WTC11 (cell line): ENCODE results near the gene NLRP7. TPM values are rescaled to one million over a fixed set of nuclear protein-coding genes. Genes with fewer than 3 reads are reported as not detected.

Source experiments
- ATAC-seq: fragments of 200-7000 bp; cut with Tn5 transposase; 2 replicates; pipeline ENCODE4 v1.10.0; 2021; ENCODE audit warnings: mild to moderate bottlenecking, moderate library complexity
- CTCF ChIA-PET: fragments of 300-600 bp; sonication (Branson Sonifier 250); formaldehyde crosslinking; loops from one replicate; lab custom pipeline; 2021; ENCODE audit warnings: antibody characterized with exemption; lab: Charles Lee
- POLR2A ChIA-PET: fragments of 350-600 bp; sonication (Branson Sonifier 250); formaldehyde crosslinking; loops from one replicate; lab custom pipeline; 2021; ENCODE audit warnings: antibody characterized with exemption; lab: Charles Lee
- DNase-seq: peaks from one replicate; pipeline ENCODE4 v3.0.0; 2021; ENCODE audit warnings: low spot score
- H3K27ac Mint-ChIP-seq: 2 replicates; pipeline ENCODE4 v1.8.0; 2021; ENCODE audit warnings: mixed read lengths
- H3K27me3 Mint-ChIP-seq: 2 replicates; pipeline ENCODE4 v1.8.0; 2021; ENCODE audit warnings: low read depth, mild to moderate bottlenecking, moderate library complexity, mixed read lengths
- H3K36me3 Mint-ChIP-seq: 2 replicates; pipeline ENCODE4 v1.8.0; 2021; ENCODE audit warnings: mixed read lengths
- H3K4me1 Mint-ChIP-seq: 2 replicates; pipeline ENCODE4 v1.8.0; 2022; ENCODE audit warnings: mixed read lengths
- H3K4me3 Mint-ChIP-seq: 2 replicates; pipeline ENCODE4 v1.8.0; 2021; ENCODE audit warnings: mild to moderate bottlenecking, moderate library complexity, mixed read lengths
- H3K9me3 Mint-ChIP-seq: 2 replicates; pipeline ENCODE4 v1.8.0; 2021; ENCODE audit warnings: mixed read lengths
- ESRRA ChIP-seq: sonication (generic); formaldehyde crosslinking; IDR thresholded peaks from 2 replicates; pipeline ENCODE4 v1.8.1; 2022; ENCODE audit warnings: mild to moderate bottlenecking, missing genetic modification reagents, borderline replicate concordance
- FOXK1 ChIP-seq: sonication (generic); formaldehyde crosslinking; IDR thresholded peaks from 2 replicates; pipeline ENCODE4 v1.8.0; 2022; ENCODE audit warnings: mild to moderate bottlenecking, moderate library complexity, missing genetic modification reagents
- KAT7 ChIP-seq: sonication (generic); formaldehyde crosslinking; IDR thresholded peaks from 2 replicates; pipeline ENCODE4 v1.8.1; 2023; ENCODE audit warnings: missing genetic modification reagents, mild to moderate bottlenecking, borderline replicate concordance
- MYBL2 ChIP-seq: sonication (generic); formaldehyde crosslinking; IDR thresholded peaks from 2 replicates; pipeline ENCODE4 v1.8.1; 2023; ENCODE audit warnings: mild to moderate bottlenecking, moderate library complexity, missing genetic modification reagents
- NFYB ChIP-seq: sonication (generic); formaldehyde crosslinking; conservative IDR thresholded peaks from 2 replicates; pipeline ENCODE4 v1.8.0; 2022; ENCODE audit warnings: low read depth, missing genetic modification reagents
- NR3C1 ChIP-seq: sonication (generic); formaldehyde crosslinking; conservative IDR thresholded peaks from 2 replicates; pipeline ENCODE4 v1.8.1; 2023; ENCODE audit warnings: low read depth, mild to moderate bottlenecking, missing genetic modification reagents
- OVOL2 ChIP-seq: fragments of 250-450 bp; sonication (Bioruptor Pico); IDR thresholded peaks from 2 replicates; pipeline ENCODE4 v1.9.0; 2021; ENCODE audit warnings: mild to moderate bottlenecking, borderline replicate concordance
- SMAD4 ChIP-seq: sonication (generic); formaldehyde crosslinking; IDR thresholded peaks from 2 replicates; pipeline ENCODE4 v1.8.0; 2022; ENCODE audit warnings: mild to moderate bottlenecking, missing genetic modification reagents
- TEAD1 ChIP-seq: sonication (generic); formaldehyde crosslinking; IDR thresholded peaks from 2 replicates; pipeline ENCODE4 v1.8.0; 2022; ENCODE audit warnings: mild to moderate bottlenecking, missing genetic modification reagents
- TEAD4 ChIP-seq: sonication (generic); formaldehyde crosslinking; IDR thresholded peaks from 2 replicates; pipeline ENCODE4 v1.8.0; 2022; ENCODE audit warnings: mild to moderate bottlenecking, missing genetic modification reagents
- ZBTB21 ChIP-seq: sonication (generic); formaldehyde crosslinking; IDR thresholded peaks from 2 replicates; pipeline ENCODE4 v1.8.1; 2023; ENCODE audit warnings: mild to moderate bottlenecking, missing genetic modification reagents, borderline replicate concordance
- ZNF121 ChIP-seq: sonication (generic); formaldehyde crosslinking; IDR thresholded peaks from 2 replicates; pipeline ENCODE4 v1.8.0; 2023; ENCODE audit warnings: missing genetic modification reagents
- ZNF317 ChIP-seq: sonication (generic); formaldehyde crosslinking; IDR thresholded peaks from 2 replicates; pipeline ENCODE4 v1.8.1; 2023; ENCODE audit warnings: low read depth, mild to moderate bottlenecking, moderate library complexity, missing genetic modification reagents, borderline replicate concordance
- total RNA-seq: library from RNA; stranded (reverse); gene quantifications from 3 replicates; pipeline ENCODE4 v1.2.3, GENCODE V29; 2021
- TF ChIP-seq, protein P1 (sequence below): sonication (generic); formaldehyde crosslinking; conservative IDR thresholded peaks from 2 replicates; pipeline ENCODE4 v1.8.1; 2022; ENCODE audit warnings: mild to moderate bottlenecking, missing genetic modification reagents
- TF ChIP-seq, protein P2 (sequence below): fragments of 250-450 bp; sonication (Bioruptor Pico); IDR thresholded peaks from 2 replicates; pipeline ENCODE4 v1.9.0; 2021; ENCODE audit warnings: moderate library complexity, mild to moderate bottlenecking, inconsistent platforms, borderline replicate concordance
- TF ChIP-seq, protein P3 (sequence below): sonication (generic); formaldehyde crosslinking; IDR thresholded peaks from 2 replicates; pipeline ENCODE4 v1.8.1; 2022; ENCODE audit warnings: mild to moderate bottlenecking, moderate library complexity, missing genetic modification reagents
- TF ChIP-seq, protein P4 (sequence below): sonication (generic); formaldehyde crosslinking; IDR thresholded peaks from 2 replicates; pipeline ENCODE4 v1.8.0; 2022; ENCODE audit warnings: mild to moderate bottlenecking, missing genetic modification reagents
- TF ChIP-seq, protein P5 (sequence below): sonication (generic); formaldehyde crosslinking; IDR thresholded peaks from 2 replicates; pipeline ENCODE4 v1.8.1; 2022; ENCODE audit warnings: low read depth, mild to moderate bottlenecking, moderate library complexity, missing genetic modification reagents, borderline replicate concordance
- TF ChIP-seq, protein P6 (sequence below): sonication (generic); formaldehyde crosslinking; IDR thresholded peaks from 2 replicates; pipeline ENCODE4 v1.8.1; 2022; ENCODE audit warnings: mild to moderate bottlenecking, missing genetic modification reagents, moderate library complexity, borderline replicate concordance

NLRP7 gene
- total RNA-seq, 1 experiment from 2014 or later = 6.8 TPM

DNA sequence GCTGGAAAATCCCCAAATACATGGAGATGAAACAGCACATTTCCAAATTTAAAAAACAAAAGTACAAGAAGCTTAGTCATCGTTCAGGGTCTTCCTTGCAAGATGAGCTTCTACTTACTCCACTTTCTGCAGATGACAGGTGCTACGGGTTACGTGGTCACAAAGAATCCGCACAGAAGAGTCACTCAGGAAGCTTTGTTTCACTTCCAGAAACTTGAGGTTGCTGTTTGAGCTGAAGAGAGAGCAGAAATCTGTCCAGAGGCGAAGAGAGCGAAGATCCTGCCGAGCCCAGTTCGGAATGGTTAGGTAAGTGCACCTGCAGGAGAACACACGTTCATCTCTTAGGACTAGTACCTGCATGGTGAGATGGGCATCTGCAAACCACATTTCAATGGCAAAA, 9.4 kb downstream of the NLRP7 start:
- H3K4me1 Mint-ChIP-seq = peaks cover 9% of the 10 kb centered on the region

DNA sequence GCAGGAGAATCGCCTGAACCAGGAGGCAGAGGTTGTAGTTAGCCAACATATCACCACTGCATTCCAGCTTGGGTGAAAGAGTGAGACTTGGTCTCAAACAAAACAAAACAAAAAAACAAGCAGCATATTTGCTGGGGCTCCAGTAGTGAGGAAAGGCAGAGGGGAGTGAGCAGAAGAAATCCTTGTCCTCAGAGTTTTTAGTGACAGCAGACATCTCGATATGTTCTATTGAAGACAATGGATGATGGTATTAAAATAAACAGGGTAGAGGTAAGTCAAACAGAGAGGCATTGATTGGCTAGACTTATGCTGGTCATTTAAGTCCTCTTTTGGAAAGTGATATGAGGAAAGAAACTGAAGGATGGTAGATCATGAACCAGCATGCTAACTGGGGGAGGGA, 19.0 kb downstream of the NLRP7 start:
- TF ChIP-seq FOXK1 (no peak), ZNF317 (CRISPR knock-in tag) (peak; percentile 99)
- no peak overlapping the region for H3K27ac Mint-ChIP-seq
- ChIA-PET POLR2A (no interaction called here), CTCF (interaction anchor here (2.1 kb wide), 1 partner anchor 47 kb away, joined by 8 read pairs; no protein-coding TSS in a partner anchor)
- DNase-seq (no peak), ATAC-seq (no peak)
- H3K9me3 Mint-ChIP-seq = peaks cover 28% of the 10 kb centered on the region
- peaks cover 35% of the 10 kb centered on the region for H3K36me3 Mint-ChIP-seq
- peaks cover 9% of the 10 kb centered on the region for H3K27me3 Mint-ChIP-seq
- peaks cover 3% of the 10 kb centered on the region; the same call in 1 of the 2 replicates for H3K4me1 Mint-ChIP-seq
- no peak overlapping the region for H3K4me3 Mint-ChIP-seq

More for the DNA sequence above, 9.4 kb downstream of the NLRP7 start:
- H3K27me3 Mint-ChIP-seq = no peaks in the 10 kb centered on the region
- CTCF ChIA-PET = interaction anchor here (0.6 to 3.5 kb wide), 2 partner anchors 16 to 57 kb away, joined by 3 to 25 read pairs; no protein-coding TSS in a partner anchor
- POLR2A ChIA-PET = interaction anchor here (0.6 kb wide), 1 partner anchor 1093 kb away, joined by 4 read pairs; no protein-coding TSS in a partner anchor
- ATAC-seq (no peak), DNase-seq (no peak)
- peaks cover 5% of the 10 kb centered on the region; the same call in 1 of the 2 replicates for H3K36me3 Mint-ChIP-seq
- no peak overlapping the region for H3K27ac Mint-ChIP-seq
- no peaks in the 10 kb centered on the region for H3K9me3 Mint-ChIP-seq
- no peak overlapping the region for H3K4me3 Mint-ChIP-seq
- TF ChIP-seq ZNF121 (CRISPR knock-in tag) (no peak), SMAD4 (CRISPR knock-in tag) (no peak), ESRRA (no peak), MYBL2 (no peak)
- TF ChIP-seq, protein P1, sequence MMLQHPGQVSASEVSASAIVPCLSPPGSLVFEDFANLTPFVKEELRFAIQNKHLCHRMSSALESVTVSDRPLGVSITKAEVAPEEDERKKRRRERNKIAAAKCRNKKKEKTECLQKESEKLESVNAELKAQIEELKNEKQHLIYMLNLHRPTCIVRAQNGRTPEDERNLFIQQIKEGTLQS = no peak
- TF ChIP-seq, protein P2, sequence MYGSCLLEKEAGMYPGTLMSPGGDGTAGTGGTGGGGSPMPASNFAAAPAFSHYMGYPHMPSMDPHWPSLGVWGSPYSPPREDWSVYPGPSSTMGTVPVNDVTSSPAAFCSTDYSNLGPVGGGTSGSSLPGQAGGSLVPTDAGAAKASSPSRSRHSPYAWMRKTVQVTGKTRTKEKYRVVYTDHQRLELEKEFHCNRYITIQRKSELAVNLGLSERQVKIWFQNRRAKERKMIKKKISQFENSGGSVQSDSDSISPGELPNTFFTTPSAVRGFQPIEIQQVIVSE = no peak
- TF ChIP-seq, all 79 proteins: peak for 0

DNA sequence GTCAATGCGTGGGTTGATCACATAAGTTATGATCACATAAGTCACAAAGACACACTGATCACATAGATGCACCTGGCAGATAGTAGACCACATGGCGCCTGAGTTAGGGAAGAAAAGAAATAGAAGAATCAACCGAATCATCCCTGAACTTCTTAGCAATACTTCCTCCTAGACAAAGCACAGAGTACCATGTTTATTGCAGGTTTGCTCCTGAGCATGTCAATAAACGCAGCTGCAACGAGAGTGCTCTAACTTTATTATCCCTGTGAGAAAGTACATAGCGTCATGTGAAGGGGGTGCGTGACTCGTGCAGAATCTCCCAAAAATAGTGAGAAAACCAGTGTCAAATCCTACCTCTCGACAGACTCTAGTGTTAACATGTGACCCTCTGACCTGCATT, 24.1 kb downstream of the NLRP7 start:
- ATAC-seq (no peak), DNase-seq (no peak)
- CTCF ChIA-PET = interaction anchor here (8.4 kb wide), 1 partner anchor 42 kb away, joined by 166 read pairs; no protein-coding TSS in a partner anchor
- TF ChIP-seq, protein P3, sequence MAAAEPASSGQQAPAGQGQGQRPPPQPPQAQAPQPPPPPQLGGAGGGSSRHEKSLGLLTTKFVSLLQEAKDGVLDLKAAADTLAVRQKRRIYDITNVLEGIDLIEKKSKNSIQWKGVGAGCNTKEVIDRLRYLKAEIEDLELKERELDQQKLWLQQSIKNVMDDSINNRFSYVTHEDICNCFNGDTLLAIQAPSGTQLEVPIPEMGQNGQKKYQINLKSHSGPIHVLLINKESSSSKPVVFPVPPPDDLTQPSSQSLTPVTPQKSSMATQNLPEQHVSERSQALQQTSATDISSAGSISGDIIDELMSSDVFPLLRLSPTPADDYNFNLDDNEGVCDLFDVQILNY (CRISPR knock-in tag) = no peak
- TF ChIP-seq NR3C1 (CRISPR knock-in tag) = no peak
- TF ChIP-seq ZNF317 (CRISPR knock-in tag) = no peak
- no peak for TF ChIP-seq ZBTB21 (CRISPR knock-in tag)
- TF ChIP-seq, protein P4, sequence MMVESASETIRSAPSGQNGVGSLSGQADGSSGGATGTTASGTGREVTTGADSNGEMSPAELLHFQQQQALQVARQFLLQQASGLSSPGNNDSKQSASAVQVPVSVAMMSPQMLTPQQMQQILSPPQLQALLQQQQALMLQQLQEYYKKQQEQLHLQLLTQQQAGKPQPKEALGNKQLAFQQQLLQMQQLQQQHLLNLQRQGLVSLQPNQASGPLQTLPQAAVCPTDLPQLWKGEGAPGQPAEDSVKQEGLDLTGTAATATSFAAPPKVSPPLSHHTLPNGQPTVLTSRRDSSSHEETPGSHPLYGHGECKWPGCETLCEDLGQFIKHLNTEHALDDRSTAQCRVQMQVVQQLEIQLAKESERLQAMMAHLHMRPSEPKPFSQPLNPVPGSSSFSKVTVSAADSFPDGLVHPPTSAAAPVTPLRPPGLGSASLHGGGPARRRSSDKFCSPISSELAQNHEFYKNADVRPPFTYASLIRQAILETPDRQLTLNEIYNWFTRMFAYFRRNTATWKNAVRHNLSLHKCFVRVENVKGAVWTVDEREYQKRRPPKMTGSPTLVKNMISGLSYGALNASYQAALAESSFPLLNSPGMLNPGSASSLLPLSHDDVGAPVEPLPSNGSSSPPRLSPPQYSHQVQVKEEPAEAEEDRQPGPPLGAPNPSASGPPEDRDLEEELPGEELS (CRISPR knock-in tag) = no peak
- no peak for TF ChIP-seq OVOL2 (CRISPR knock-in tag)
- TF ChIP-seq TEAD4 = no peak
- TF ChIP-seq NFYB (CRISPR knock-in tag) = no peak
- no peak for TF ChIP-seq TEAD1 (CRISPR knock-in tag)
- no peak for TF ChIP-seq SMAD4 (CRISPR knock-in tag)
- no peak overlapping the region for H3K27ac Mint-ChIP-seq
- peaks cover 18% of the 10 kb centered on the region for H3K9me3 Mint-ChIP-seq
- H3K27me3 Mint-ChIP-seq = peaks cover 7% of the 10 kb centered on the region
- POLR2A ChIA-PET = no interaction called here
- peaks cover 20% of the 10 kb centered on the region for H3K36me3 Mint-ChIP-seq
- peaks cover 7% of the 10 kb centered on the region for H3K4me1 Mint-ChIP-seq
- H3K4me3 Mint-ChIP-seq = no peak overlapping the region

DNA sequence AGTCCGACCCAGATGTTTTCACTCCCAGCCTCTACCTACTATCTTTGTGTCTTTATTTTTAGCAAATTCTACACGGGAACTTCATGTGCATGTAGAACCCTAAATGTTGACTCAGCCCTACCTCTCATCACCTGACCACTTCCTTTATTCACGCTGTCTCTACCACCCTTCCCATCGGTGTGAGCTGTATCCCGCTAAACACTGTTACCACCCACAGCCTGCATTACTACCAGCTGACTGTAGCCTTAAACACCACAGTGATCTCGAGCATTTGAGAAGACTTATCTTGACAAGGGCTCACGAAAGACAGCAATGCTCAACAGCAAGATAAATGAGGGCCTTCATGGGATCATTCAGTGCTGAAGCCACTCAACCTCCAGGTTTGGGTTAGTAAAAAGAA, 26.2 kb downstream of the NLRP7 start:
- peaks cover 6% of the 10 kb centered on the region for H3K9me3 Mint-ChIP-seq
- H3K27ac Mint-ChIP-seq = no peak overlapping the region
- ChIA-PET POLR2A (no interaction called here), CTCF (interaction anchor here (1.1 to 8.4 kb wide), 2 partner anchors 39 to 142 kb away, joined by 3 to 166 read pairs; partner anchors contain the start of gene RDH13)
- peaks cover 13% of the 10 kb centered on the region for H3K4me1 Mint-ChIP-seq
- H3K36me3 Mint-ChIP-seq = peaks cover 7% of the 10 kb centered on the region
- TF ChIP-seq, protein P5, sequence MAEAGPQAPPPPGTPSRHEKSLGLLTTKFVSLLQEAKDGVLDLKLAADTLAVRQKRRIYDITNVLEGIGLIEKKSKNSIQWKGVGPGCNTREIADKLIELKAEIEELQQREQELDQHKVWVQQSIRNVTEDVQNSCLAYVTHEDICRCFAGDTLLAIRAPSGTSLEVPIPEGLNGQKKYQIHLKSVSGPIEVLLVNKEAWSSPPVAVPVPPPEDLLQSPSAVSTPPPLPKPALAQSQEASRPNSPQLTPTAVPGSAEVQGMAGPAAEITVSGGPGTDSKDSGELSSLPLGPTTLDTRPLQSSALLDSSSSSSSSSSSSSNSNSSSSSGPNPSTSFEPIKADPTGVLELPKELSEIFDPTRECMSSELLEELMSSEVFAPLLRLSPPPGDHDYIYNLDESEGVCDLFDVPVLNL (CRISPR knock-in tag) = no peak
- TF ChIP-seq NFYB (CRISPR knock-in tag) = no peak
- no peak for TF ChIP-seq KAT7
- TF ChIP-seq, protein P6, sequence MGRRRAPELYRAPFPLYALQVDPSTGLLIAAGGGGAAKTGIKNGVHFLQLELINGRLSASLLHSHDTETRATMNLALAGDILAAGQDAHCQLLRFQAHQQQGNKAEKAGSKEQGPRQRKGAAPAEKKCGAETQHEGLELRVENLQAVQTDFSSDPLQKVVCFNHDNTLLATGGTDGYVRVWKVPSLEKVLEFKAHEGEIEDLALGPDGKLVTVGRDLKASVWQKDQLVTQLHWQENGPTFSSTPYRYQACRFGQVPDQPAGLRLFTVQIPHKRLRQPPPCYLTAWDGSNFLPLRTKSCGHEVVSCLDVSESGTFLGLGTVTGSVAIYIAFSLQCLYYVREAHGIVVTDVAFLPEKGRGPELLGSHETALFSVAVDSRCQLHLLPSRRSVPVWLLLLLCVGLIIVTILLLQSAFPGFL (CRISPR knock-in tag) = no peak
- H3K27me3 Mint-ChIP-seq = no peaks in the 10 kb centered on the region
- ATAC-seq = no peak
- no peak for DNase-seq
- no peak overlapping the region for H3K4me3 Mint-ChIP-seq
